Measurements from ENCODE around the gene SLC49A4. TPM values are rescaled to one million over a fixed set of nuclear protein-coding genes. Genes with fewer than 3 reads are reported as not detected.
"Not testable (repeated sequence)": the region's sequence is repeated elsewhere in the genome, so short reads cannot be mapped to it uniquely, and the experiment has no call there.

The SLC49A4 gene, protein sequence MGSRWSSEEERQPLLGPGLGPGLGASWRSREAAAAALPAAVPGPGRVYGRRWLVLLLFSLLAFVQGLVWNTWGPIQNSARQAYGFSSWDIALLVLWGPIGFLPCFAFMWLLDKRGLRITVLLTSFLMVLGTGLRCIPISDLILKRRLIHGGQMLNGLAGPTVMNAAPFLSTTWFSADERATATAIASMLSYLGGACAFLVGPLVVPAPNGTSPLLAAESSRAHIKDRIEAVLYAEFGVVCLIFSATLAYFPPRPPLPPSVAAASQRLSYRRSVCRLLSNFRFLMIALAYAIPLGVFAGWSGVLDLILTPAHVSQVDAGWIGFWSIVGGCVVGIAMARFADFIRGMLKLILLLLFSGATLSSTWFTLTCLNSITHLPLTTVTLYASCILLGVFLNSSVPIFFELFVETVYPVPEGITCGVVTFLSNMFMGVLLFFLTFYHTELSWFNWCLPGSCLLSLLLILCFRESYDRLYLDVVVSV
- total RNA-seq (ENCODE audit: low replicate concordance), result 24.1 and 30.0 TPM in 2 replicates

DNA sequence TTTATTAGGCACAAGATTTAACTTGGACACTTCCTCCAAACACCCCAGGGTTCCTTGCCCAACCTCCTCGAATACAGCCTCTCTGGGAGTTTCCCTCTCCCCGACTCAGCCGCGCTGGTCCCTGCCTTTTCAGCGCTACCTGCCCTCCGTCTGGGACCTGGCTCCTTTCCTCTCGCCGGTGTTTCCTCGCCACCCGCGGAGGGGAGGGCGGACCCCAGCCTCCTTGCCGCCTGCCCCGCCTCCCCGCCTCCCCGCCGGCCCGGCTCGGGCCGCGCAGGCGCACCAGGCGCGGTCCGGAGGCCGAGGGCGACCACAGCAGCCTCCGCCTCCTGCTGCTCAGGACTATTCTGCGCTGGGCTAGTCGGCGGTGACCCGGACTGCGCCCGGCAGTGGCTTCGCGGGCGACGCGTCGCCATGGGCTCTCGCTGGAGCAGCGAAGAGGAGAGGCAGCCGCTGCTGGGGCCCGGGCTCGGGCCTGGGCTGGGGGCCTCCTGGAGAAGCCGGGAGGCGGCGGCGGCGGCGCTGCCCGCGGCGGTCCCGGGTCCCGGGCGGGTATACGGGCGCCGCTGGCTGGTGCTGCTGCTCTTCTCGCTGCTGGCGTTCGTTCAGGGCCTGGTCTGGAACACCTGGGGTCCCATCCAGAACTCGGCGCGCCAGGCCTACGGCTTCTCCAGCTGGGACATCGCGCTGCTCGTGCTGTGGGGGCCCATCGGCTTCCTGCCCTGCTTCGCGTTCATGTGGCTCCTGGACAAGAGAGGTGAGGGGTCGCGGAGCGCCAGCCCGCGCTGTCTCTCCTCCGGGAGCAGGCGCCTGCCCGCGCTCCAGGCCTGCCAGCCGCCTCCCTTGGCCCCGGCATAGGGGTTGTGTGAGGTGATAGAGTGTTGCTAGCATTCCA is at the start of gene SLC49A4:
Gene SLC49A4, plus strand, starts transcription at position 291 of the 895 bp plus-strand sequence. Its CDS starts 124 bp downstream, at position 415.
- peak; percentile 59 for DNase-seq (ENCODE audit: low read depth)
- peak within 1 kb of the TSS; percentile 95 for H3K4me3 ChIP-seq (ENCODE audit: low read depth, low read length)
- TF ChIP-seq, protein P1, sequence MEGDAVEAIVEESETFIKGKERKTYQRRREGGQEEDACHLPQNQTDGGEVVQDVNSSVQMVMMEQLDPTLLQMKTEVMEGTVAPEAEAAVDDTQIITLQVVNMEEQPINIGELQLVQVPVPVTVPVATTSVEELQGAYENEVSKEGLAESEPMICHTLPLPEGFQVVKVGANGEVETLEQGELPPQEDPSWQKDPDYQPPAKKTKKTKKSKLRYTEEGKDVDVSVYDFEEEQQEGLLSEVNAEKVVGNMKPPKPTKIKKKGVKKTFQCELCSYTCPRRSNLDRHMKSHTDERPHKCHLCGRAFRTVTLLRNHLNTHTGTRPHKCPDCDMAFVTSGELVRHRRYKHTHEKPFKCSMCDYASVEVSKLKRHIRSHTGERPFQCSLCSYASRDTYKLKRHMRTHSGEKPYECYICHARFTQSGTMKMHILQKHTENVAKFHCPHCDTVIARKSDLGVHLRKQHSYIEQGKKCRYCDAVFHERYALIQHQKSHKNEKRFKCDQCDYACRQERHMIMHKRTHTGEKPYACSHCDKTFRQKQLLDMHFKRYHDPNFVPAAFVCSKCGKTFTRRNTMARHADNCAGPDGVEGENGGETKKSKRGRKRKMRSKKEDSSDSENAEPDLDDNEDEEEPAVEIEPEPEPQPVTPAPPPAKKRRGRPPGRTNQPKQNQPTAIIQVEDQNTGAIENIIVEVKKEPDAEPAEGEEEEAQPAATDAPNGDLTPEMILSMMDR (IDR thresholded peaks at IDR 0.05; ENCODE audit: insufficient read depth, low read length), result no peak

DNA sequence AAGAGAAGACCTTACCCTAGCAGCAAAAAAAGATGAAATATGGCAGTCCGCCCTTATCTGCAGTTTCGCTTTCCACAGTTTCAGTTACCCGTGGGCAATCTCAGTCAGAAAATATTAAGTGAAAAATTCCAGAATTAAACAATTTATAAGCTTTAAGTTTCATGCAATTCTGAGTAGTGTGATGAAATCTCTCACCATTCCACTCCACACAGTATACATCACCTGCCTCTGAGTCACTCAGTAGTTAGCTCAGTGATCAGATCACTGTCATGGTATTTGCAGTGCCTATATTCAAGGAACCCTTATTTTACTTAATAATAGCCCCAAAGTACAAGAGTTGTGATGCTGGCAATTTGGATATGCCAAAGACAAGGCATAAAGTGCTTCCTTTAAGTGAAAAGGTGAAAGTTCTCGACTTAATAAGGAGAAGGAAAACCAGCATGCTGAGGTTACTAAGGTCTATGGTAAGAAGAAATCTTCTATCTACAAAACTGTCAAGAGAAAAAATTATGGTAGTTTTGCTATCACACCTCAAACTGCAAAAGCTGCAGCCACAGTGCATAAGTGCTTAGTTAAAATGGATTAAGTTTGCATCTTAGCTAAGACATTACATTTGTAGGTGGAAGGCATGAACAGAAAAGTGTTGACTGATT is 49.4 kb upstream of the SLC49A4 start:
- TF ChIP-seq, protein P1 (IDR thresholded peaks at IDR 0.05; ENCODE audit: insufficient read depth, low read length), result no peak
- no peak overlapping the region for H3K4me3 ChIP-seq (ENCODE audit: low read depth, low read length)
- peak; percentile 65 for DNase-seq (ENCODE audit: low read depth)

DNA sequence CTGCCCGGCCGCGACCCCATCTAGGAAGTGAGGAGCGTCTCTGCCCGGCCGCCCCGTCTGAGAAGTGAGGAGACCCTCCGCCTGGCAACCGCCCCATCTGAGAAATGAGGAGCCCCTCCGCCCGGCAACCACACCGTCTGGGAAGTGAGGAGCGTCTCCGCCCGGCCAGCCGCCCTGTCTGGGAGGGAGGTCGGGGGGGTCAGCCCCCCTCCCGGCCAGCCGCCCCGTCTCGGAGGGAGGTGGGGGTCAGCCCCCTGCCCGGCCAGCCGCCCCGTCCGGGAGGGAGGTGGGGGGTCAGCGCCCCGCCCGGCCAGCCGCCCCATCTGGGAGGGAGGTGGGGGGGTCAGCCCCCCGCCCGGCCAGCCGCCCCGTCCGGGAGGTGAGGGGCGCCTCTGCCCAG is 47.6 kb upstream of the SLC49A4 start:
- not testable (repeated sequence) for DNase-seq (ENCODE audit: low read depth); H3K4me3 ChIP-seq (ENCODE audit: low read depth, low read length)

DNA sequence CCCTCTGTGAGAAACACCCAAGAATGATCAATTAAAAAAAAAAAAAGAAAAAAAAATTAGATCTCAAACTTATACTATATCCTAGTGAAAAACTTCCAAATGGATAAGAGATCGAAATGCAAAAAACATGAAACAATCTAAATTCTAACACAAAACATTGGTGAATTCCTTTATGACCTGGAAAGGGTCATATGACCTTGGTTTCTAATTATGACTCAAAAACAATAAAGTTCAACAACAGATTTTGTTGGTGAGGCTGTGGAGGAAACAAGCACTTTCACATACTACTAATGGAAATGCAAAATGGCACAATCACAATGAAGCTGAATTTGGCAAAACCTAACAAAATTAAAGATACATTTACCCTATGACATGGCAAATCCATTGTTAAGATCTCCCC is 46.5 kb upstream of the SLC49A4 start:
- no peak for DNase-seq (ENCODE audit: low read depth)

DNA sequence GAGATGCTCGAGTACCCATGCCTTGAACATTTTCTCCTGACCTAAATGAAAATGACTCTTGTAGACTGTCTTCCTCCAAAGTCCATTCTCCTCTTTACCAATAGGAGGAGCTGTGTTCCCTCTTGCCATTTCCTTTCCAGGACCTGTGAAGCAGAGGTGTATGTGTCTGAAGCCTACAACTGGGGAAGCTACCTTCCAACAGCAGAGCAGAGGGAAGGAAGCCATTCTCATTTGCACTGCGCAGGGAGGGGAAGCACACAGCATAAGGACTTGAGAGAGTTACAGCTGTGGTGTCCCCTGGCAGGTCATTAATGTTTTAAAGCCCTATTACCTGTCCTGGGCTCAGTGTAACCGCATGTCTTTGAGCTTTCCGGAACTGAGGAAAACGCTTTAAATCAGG is 39.9 kb upstream of the SLC49A4 start:
- TF ChIP-seq, protein P1 (IDR thresholded peaks at IDR 0.05; ENCODE audit: insufficient read depth, low read length), result peak; percentile 78
- H3K4me3 ChIP-seq (ENCODE audit: low read depth, low read length), result no peak overlapping the region
- DNase-seq (ENCODE audit: low read depth), result peak; percentile 52

More for the DNA sequence above, 46.5 kb upstream of the SLC49A4 start:
- TF ChIP-seq, protein P1 (IDR thresholded peaks at IDR 0.05; ENCODE audit: insufficient read depth, low read length), result no peak
- no peak overlapping the region for H3K4me3 ChIP-seq (ENCODE audit: low read depth, low read length)

DNA sequence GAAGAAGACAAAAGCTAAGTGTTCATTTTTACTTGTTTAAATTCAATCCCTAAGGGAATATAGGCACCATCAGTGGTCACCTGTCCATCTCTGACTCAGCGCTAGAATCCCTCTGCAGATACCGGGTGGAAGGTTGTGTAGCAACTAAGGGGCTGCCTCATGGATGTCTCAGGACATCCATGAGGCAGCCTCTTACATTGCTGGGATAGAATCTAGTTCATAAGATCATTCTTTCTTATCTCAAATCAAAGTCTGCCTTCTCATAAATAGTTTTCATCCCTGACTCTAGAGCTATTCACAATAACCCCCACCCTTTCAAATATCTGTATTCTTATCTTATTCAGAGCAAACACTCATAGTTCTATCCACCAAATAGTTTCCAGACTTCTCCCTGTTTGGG is 39.4 kb upstream of the SLC49A4 start:
- TF ChIP-seq, protein P1 (IDR thresholded peaks at IDR 0.05; ENCODE audit: insufficient read depth, low read length), result no peak
- peak; percentile 5 for DNase-seq (ENCODE audit: low read depth)

More for the DNA sequence above, 39.4 kb upstream of the SLC49A4 start:
- no peak overlapping the region for H3K4me3 ChIP-seq (ENCODE audit: low read depth, low read length)

All from fibroblast of the aortic adventitia (primary cell).